GM18873 (cell line): ENCODE measurements around the gene TRMT61A.

Experiments used
- ATAC-seq: cut with Tn5 transposase; IDR thresholded peaks from one replicate; pipeline ENCODE4 v1.9.1; 2021; ENCODE audit warnings: mild to moderate bottlenecking, moderate library complexity, moderate number of reproducible peaks; ENCODE audit not compliant: unreplicated experiment, low FRiP score

The TRMT61A gene

GRCh38 chr14:103528587-103529382, at the start of gene TRMT61A:
Gene TRMT61A, plus strand, starts transcription at chr14:103529196. Its CDS starts 783 bp downstream, at chr14:103529979.
- no peak for ATAC-seq

- ATAC-seq = no peak
These were observed 48.4 kb upstream of the TRMT61A start for GRCh38 chr14:103480595-103480994.

- ATAC-seq = no peak
These were observed 45.4 kb upstream of the TRMT61A start for GRCh38 chr14:103483600-103483999.

- no peak for ATAC-seq
These were observed 43.5 kb upstream of the TRMT61A start for GRCh38 chr14:103485504-103485903.

- ATAC-seq = no peak
These were observed 40.9 kb upstream of the TRMT61A start for GRCh38 chr14:103488071-103488470.

GRCh38 chr14:103488960-103489359, 40.0 kb upstream of the TRMT61A start:
- ATAC-seq = no peak

GRCh38 chr14:103489621-103490020, 39.4 kb upstream of the TRMT61A start:
- ATAC-seq = no peak

- ATAC-seq = no peak
These were observed 37.3 kb upstream of the TRMT61A start for GRCh38 chr14:103491691-103492090.

- ATAC-seq = no peak
These were observed 36.7 kb upstream of the TRMT61A start for GRCh38 chr14:103492156-103492925.

- ATAC-seq = no peak
These were observed 33.1 kb upstream of the TRMT61A start for GRCh38 chr14:103495854-103496253.

- no peak for ATAC-seq
These were observed 32.2 kb upstream of the TRMT61A start for GRCh38 chr14:103496776-103497175.

- no peak for ATAC-seq
These were observed 29.3 kb upstream of the TRMT61A start for GRCh38 chr14:103499709-103500108.

- no peak for ATAC-seq
These were observed 28.6 kb upstream of the TRMT61A start for GRCh38 chr14:103500148-103500990.

- no peak for ATAC-seq
These were observed 27.7 kb upstream of the TRMT61A start for GRCh38 chr14:103501041-103501870.

GRCh38 chr14:103501921-103502669, 26.9 kb upstream of the TRMT61A start:
- ATAC-seq = no peak

- ATAC-seq = no peak
These were observed 26.1 kb upstream of the TRMT61A start for GRCh38 chr14:103502877-103503276.

- ATAC-seq = no peak
These were observed 25.7 kb upstream of the TRMT61A start for GRCh38 chr14:103503296-103503695.

GRCh38 chr14:103504991-103505565, 23.9 kb upstream of the TRMT61A start:
- no peak for ATAC-seq

GRCh38 chr14:103507751-103508150, 21.2 kb upstream of the TRMT61A start:
- ATAC-seq = no peak
